Activated CD4-positive, alpha-beta T cell treated with anti-CD3 and anti-CD28 coated beads for 48 hours (primary cell): Measurements from ENCODE around the gene TUB.
A peak's percentile ranks its signal among the peaks of the same experiment; 100 is the strongest.

Source experiments
- DNase-seq: peaks from one replicate; pipeline ENCODE4 v3.0.0-alpha.2; 2020

Gene TUB

GRCh38 chr11:8092587-8093424, 11.8 kb downstream of the TUB start:
- DNase-seq: peak; percentile 73

- no peak for DNase-seq
Measured at GRCh38 chr11:8093931-8094575, 13.0 kb downstream of the TUB start.

- no peak for DNase-seq
Measured at GRCh38 chr11:8094656-8095055, 13.6 kb downstream of the TUB start.

- no peak for DNase-seq
Measured at GRCh38 chr11:8095371-8095770, 14.4 kb downstream of the TUB start.

GRCh38 chr11:8095806-8096522, 15.0 kb downstream of the TUB start:
- no peak for DNase-seq

GRCh38 chr11:8096575-8096974, 15.6 kb downstream of the TUB start:
- DNase-seq: no peak

GRCh38 chr11:8097062-8097461, 16.1 kb downstream of the TUB start:
- no peak for DNase-seq

- DNase-seq: no peak
Measured at GRCh38 chr11:8097468-8097867, 16.5 kb downstream of the TUB start.

- DNase-seq: no peak
Measured at GRCh38 chr11:8097926-8098325, 16.9 kb downstream of the TUB start.

- DNase-seq: no peak
Measured at GRCh38 chr11:8098361-8098760, 17.4 kb downstream of the TUB start.

GRCh38 chr11:8098879-8099278, 17.9 kb downstream of the TUB start:
- no peak for DNase-seq

- DNase-seq: peak; percentile 81
Measured at GRCh38 chr11:8099291-8099899, 18.4 kb downstream of the TUB start.

GRCh38 chr11:8100158-8100557, 19.1 kb downstream of the TUB start:
- no peak for DNase-seq

GRCh38 chr11:8100605-8101004, 19.6 kb downstream of the TUB start:
- no peak for DNase-seq

- DNase-seq: no peak
Measured at GRCh38 chr11:8101421-8101820, 20.4 kb downstream of the TUB start.

GRCh38 chr11:8102296-8102915, 21.4 kb downstream of the TUB start:
- no peak for DNase-seq

- DNase-seq: no peak
Measured at GRCh38 chr11:8102965-8103364, 22.0 kb downstream of the TUB start.

GRCh38 chr11:8103909-8104308, 22.9 kb downstream of the TUB start:
- DNase-seq: no peak

GRCh38 chr11:8105133-8105532, 24.1 kb downstream of the TUB start:
- no peak for DNase-seq

GRCh38 chr11:8105666-8106065, 24.7 kb downstream of the TUB start:
- DNase-seq: no peak

GRCh38 chr11:8106679-8107078, 25.7 kb downstream of the TUB start:
- no peak for DNase-seq

- no peak for DNase-seq
Measured at GRCh38 chr11:8107642-8108041, 26.6 kb downstream of the TUB start.

GRCh38 chr11:8108421-8108820, 27.4 kb downstream of the TUB start:
- DNase-seq: no peak
